Measurements from ENCODE around the gene MGP.

GRCh38 chr12:14921218-14921617 lies 35.6 kb upstream of the MGP start:
- TF ChIP-seq CTCF (IDR thresholded peaks at IDR 0.05): no peak
- TF ChIP-seq POLR2A (IDR thresholded peaks at IDR 0.05): no peak

All from adrenal gland (tissue), 5 donors.